Measurements from ENCODE around the gene PIGC.

Gene PIGC

DNA sequence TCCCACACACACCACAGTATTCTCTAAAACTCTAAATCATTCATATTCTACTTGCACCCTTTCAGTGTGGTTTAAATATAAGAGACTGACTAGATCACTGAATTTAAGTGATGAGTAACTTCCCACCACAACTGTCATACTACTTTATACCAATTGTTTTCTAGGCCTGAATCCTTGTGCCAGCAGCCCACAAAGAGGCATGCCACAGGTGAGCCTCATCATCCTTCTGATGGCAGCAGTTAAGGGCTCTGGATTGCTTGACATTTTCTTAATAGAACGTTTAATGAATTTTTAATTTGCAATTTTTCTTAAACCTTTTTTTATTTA lies 13.8 kb downstream of the PIGC start:
- no peak for DNase-seq (ENCODE audit: low read depth)

- DNase-seq (ENCODE audit: low read depth), result no peak
Observed at GRCh38 chr1:172429331-172430127, 14.3 kb downstream of the PIGC start.

DNA sequence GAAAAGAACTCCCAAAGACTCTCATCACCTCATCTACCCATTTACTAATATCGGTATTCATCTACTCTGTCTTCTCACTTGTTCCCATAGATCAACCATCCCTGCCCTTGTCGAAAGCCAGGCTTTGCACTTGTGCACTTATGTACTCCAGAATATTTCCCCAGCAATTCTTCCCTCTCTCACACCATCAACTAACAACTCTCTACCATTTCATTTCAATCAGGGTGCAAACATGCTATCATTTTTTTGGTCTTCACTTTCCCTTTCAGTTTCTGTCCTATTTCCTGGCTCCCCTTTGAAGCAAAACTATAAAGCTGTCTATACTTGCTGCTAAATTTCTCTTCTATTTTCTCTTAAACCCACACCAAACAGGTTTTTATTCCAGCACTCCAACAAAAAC lies 16.7 kb downstream of the PIGC start:
- no peak for DNase-seq (ENCODE audit: low read depth)

GRCh38 chr1:172425339-172425738 lies 18.5 kb downstream of the PIGC start:
- no peak for DNase-seq (ENCODE audit: low read depth)

- no peak for DNase-seq (ENCODE audit: low read depth)
Observed at GRCh38 chr1:172423336-172423735, 20.5 kb downstream of the PIGC start.

- DNase-seq (ENCODE audit: low read depth), result no peak
Observed at GRCh38 chr1:172421974-172422604, 21.8 kb downstream of the PIGC start.

GRCh38 chr1:172420385-172420784 lies 23.5 kb downstream of the PIGC start, which contains the start of gene C1orf105:
TSS of gene C1orf105 (plus strand) at chr1:172420685. CDS start at chr1:172420886, 201 bp downstream.
- DNase-seq (ENCODE audit: low read depth), result no peak

GRCh38 chr1:172417557-172417956 lies 26.3 kb downstream of the PIGC start:
- DNase-seq (ENCODE audit: low read depth), result no peak

DNA sequence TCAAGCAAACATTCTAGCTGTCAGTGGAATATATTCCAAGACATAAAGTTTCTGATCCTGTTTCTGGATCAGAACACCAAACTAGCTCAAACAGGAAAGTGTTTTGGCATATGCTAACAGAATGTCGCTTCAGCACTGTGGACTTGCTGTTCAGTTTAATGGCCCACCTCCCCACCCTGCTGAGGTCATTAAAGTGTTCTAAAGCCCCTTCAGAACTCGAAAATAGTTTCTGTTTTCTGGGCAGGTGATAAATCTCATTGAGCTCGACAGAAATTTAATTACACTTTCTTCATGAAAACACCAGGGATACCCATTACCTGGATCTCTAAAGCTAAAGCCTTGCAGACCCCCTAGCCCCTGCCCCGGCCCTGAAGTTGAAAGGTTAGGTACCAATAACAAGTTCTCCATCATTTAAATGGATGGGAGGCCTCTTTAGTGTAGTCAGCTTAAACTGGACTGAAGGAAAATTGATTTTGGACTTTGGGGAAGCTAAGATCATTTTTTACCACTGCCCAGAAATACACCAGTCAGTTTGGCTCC lies 27.3 kb downstream of the PIGC start:
- no peak for DNase-seq (ENCODE audit: low read depth)

GRCh38 chr1:172414331-172414730 lies 29.5 kb downstream of the PIGC start:
- DNase-seq (ENCODE audit: low read depth), result no peak

- no peak for DNase-seq (ENCODE audit: low read depth)
Observed at GRCh38 chr1:172411791-172412338, 32.0 kb downstream of the PIGC start.

DNA sequence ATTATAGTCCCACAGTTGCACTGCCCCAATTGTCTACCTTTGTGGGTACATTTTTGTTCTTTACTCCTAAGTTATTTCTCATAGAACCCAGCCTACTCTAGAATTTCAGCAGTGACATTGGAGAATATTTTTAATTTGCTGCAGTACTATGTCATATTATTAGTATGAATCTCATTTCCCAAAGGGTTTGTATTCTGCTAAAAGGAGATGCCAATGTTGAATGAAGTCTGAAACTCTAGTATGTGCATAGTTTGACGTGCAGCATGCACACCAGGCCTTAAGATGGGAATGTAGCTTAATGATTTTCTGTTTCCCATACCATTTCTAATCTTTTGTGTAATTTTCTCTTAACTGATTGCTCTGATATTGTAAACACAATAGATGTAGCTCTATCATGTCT lies 33.8 kb downstream of the PIGC start:
- DNase-seq (ENCODE audit: low read depth), result no peak

DNA sequence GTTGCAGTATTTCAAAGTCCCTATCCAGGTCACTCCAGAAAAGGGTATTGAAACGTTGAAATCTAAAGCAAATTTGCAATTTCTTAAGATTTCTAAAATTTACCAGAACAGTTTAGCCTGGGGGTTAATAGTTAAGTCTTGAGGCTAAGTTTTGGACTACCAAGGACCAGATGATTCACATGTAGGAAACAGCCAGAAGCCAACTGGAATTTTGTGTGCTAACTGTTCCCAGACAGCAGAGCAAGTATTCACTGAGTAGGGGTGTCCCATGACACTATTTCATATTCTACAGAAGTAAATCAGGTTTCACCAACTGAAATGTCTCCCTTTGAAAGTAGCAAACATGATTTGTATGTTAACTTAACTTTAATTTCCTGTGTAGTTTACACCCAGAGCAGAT lies 34.9 kb downstream of the PIGC start:
- no peak for DNase-seq (ENCODE audit: low read depth)

GRCh38 chr1:172406968-172407367 lies 36.9 kb downstream of the PIGC start:
- DNase-seq (ENCODE audit: low read depth), result no peak

DNA sequence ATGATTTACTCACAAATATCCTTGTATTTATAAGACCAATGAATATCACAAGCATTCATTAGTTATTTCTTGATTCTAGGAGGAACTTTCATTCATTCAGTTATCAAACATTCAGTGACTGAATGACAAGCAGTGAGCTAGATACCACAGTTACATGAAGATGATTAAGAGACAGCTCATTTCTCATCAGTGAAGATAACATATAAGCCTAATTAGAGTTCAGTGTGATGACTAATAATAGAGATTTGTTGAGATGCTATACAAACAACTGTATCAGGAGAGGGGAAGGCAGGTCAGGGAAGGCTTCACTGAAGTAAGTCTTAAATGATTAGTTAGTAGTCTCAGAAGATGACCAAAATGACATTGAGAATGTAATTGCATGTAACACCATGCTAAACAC lies 38.0 kb downstream of the PIGC start:
- DNase-seq (ENCODE audit: low read depth), result no peak

DNA sequence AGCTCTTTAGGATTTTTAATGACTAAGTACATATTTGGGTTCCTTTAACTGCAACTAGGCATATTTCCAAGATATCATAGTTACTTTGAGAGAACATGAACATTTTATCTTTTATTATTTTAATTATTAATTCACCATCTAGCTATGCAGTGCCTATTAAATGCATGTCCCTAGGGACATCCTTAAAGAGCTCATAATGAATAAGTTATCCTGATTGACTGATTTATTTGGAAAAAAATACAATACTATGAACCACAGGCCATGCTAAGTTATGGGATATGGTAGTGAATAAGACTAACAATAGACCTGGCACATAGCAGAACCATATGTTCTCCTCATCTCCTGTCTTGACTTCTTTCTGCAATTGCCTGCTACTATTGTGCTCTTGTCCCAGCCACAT lies 39.7 kb downstream of the PIGC start:
- no peak for DNase-seq (ENCODE audit: low read depth)

DNA sequence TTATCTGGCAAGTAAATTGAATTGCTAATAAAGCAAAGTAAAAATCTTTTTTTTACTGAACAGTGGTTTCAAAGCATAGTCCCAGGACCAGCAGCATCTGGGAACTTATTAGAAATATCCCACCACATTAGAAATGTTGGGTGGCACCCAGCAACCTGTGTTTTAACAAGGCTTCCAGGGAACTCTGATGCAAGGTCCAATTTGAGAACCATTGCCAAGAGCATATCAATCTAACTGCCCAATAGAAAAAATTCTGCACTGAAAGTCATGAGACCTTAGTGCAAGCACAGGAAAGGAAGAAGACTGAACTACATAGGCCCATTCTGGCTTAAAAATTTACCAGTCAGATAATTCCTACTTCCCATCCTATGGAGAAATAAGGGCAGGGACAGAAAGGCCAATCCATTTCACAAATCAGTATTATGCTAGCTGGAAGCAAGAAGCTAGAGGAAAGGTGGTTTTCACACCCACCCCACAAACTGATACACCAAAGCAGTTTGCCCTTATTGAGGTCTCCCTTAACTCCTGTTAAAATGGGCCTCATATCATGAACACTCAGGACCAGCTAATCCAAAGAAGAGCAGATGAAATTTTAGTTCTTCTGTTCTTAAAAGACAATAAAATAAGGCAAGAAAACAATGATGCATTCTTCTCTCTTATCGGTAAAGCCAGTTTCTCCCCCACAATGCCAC lies 40.8 kb downstream of the PIGC start:
- no peak for DNase-seq (ENCODE audit: low read depth)

DNA sequence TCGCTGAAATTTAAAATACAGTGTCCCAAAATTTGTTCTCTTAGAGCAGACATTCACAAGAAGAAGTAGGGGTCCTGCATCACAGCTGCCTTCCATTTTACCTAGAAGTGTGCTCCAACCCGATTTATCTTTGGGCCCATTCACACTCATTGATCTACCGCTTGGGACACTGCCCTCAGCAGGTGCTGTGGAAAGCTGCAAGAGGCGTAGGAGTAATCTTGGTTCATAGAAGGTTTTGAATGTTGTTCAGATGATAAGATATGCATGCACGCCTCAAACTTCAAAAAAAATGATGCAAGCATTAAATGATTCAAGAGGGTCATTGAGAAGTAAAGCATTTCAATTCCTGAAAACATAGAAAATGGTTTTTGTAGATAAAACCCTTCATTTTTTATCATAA lies 42.0 kb downstream of the PIGC start:
- DNase-seq (ENCODE audit: low read depth), result no peak

DNA sequence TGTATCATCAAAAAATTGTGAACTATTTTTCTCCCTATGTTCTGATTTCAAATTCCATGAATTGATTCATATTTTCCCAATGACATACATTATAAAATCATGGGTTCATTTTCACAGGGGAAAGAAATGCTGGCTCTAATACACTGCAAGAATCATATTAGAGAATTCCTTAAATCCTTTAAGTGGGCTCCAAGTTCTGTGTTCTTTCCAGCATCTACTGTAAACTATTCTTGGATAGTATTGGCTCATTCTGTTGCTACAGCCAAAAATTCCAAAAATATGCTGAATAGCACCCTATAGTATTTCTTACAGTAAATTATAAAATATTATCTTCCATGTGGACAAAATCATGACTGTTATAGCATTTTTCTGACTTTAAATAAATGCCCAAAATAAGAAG lies 42.4 kb downstream of the PIGC start:
- DNase-seq (ENCODE audit: low read depth), result no peak

- DNase-seq (ENCODE audit: low read depth), result no peak
Observed at GRCh38 chr1:172400722-172401105, 43.2 kb downstream of the PIGC start.

DNA sequence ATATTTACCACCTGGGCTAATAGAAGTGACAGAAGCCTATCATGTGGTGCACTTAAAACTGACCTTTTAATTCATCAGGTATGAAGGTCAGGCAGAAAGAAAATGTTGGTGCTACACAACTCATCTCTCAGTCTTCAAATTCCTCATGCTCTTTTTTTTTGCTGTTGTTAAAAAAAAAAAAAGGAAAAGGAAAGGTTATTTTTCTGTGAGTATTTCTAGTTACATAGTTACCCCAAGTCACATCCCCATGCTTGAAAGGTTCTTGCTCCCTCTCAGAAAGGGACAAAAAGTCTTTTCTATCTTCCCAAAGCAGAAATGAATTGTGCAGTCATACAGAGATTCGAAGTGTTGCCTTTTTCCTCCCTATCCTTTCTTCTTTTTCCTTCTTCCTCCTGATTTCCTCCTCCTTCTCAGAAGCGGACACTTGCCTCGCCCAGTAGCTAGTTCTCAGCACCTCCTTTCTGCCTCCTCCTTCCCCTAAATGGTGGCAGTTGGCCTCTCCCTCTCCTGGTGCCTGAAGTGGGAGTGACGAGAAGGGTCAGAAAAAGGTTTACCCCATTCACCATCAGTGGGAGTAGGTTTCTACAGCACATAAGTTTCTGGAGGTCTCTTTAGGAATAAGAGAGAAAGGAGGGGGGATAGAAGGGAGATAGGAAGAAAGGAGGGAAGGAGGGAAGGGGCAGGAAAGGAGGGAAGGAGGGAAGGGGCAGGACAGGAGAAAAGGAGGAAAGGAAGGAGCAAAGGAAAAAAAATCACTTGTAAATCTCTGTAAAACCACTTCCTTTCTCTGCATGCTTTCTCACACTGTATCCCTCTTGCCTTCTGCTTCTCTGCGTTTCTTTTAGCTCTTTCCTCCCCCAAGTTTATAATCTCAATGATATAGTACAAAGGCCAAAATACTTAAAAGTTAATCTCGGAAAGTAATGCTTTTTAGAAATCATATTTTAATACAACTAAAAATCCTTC lies 43.8 kb downstream of the PIGC start:
- no peak for DNase-seq (ENCODE audit: low read depth)
